K562 (cell line): Measurements from ENCODE around the gene ANGEL2. TPM values are rescaled to one million over a fixed set of nuclear protein-coding genes. Genes with fewer than 3 reads are reported as not detected.

Experiments used
- BCL6 ChIP-seq: fragments of 250-450 bp; sonication (Bioruptor Pico); IDR thresholded peaks from 2 replicates; pipeline ENCODE4 v1.4.0; 2020
- BRD9 ChIP-seq: fragments of 450-650 bp; IDR thresholded peaks from 2 replicates; pipeline ENCODE4 v1.6.1; 2018; ENCODE audit warnings: low read depth; ENCODE audit not compliant: partially characterized antibody
- CBFA2T3 ChIP-seq: fragments of 450-650 bp; IDR thresholded peaks from 2 replicates; pipeline ENCODE4 v1.6.1; 2017
- DIDO1 ChIP-seq: fragments of 450-650 bp; IDR thresholded peaks from 2 replicates; pipeline ENCODE4 v1.6.1; 2016; ENCODE audit warnings: low read depth, missing biosample characterization, missing genetic modification characterization
- FOXA3 ChIP-seq, 2 experiments: fragments of 450-650 bp in 1 of 2; sonication (generic) in 1 of 2; formaldehyde crosslinking; IDR thresholded peaks in 1 of 2; conservative IDR thresholded peaks in 1 of 2; 2 replicates each; pipeline versions ENCODE4 v1.4.0 to v1.8.0; 2020 to 2022; ENCODE audit warnings: mild to moderate bottlenecking in 2 of 2, missing genetic modification reagents in 1 of 2
- HCFC1 ChIP-seq: IDR thresholded peaks from 2 replicates; pipeline ENCODE4 v1.6.1; 2012; ENCODE audit warnings: low read depth, low read length, improper control_type of control experiment
- HEY1 ChIP-seq: fragments of 250-450 bp; sonication (Bioruptor Pico); IDR thresholded peaks from 2 replicates; pipeline ENCODE4 v1.5.0; 2020; ENCODE audit warnings: mild to moderate bottlenecking, moderate library complexity, borderline replicate concordance
- HLTF ChIP-seq: fragments of 450-650 bp; IDR thresholded peaks from 2 replicates; pipeline ENCODE4 v1.6.1; 2016
- JUND ChIP-seq, 2 experiments: IDR thresholded peaks; 2 replicates in 1 of 2; 3 replicates in 1 of 2; pipeline ENCODE4 v1.6.1; 2011; ENCODE audit warnings: borderline replicate concordance in 2 of 2, low read depth in 2 of 2, low read length in 2 of 2, improper control_type of control experiment in 1 of 2, missing biosample characterization in 1 of 2, missing genetic modification characterization in 1 of 2, missing genetic modification reagents in 1 of 2
- KDM1A ChIP-seq, 2 experiments: fragments of 450-650 bp; IDR thresholded peaks; 2 replicates each; pipeline ENCODE4 v1.6.1; 2016; ENCODE audit warnings: mild to moderate bottlenecking in 2 of 2
- NEUROD1 ChIP-seq: fragments of 150-350 bp; IDR thresholded peaks from 2 replicates; pipeline ENCODE4 v1.6.1; 2014; ENCODE audit warnings: borderline replicate concordance, low read length, low read depth; ENCODE audit not compliant: partially characterized antibody
- PHF8 ChIP-seq: fragments of 200-600 bp; sonication (generic); IDR thresholded peaks from 2 replicates; pipeline ENCODE4 v1.6.1; 2012; ENCODE audit warnings: mixed run types, mild to moderate bottlenecking, inconsistent platforms, low read length, moderate library complexity, borderline replicate concordance
- PHTF2 ChIP-seq: fragments of 250-450 bp; sonication (Bioruptor Pico); IDR thresholded peaks from 2 replicates; pipeline ENCODE4 v1.5.0; 2021; ENCODE audit warnings: mild to moderate bottlenecking
- POLR2B ChIP-seq: fragments of 450-650 bp; IDR thresholded peaks from 2 replicates; pipeline ENCODE4 v1.6.1; 2018; ENCODE audit warnings: low read depth; ENCODE audit not compliant: partially characterized antibody
- PREB ChIP-seq: sonication (generic); formaldehyde crosslinking; IDR thresholded peaks from 2 replicates; pipeline ENCODE4 v1.8.1; 2023; ENCODE audit warnings: mild to moderate bottlenecking, missing genetic modification reagents
- RUNX1 ChIP-seq: sonication (generic); IDR thresholded peaks from 2 replicates; pipeline ENCODE4 v1.6.1; 2016; ENCODE audit warnings: antibody characterized with exemption, low read depth
- SIN3A ChIP-seq, 2 experiments: fragments of 150-350 bp in 1 of 2; IDR thresholded peaks; 2 replicates each; pipeline ENCODE4 v1.6.1; 2011 to 2016; ENCODE audit warnings: borderline replicate concordance in 2 of 2, low read depth in 2 of 2, low read length in 2 of 2, mild to moderate bottlenecking in 2 of 2, moderate library complexity in 2 of 2; ENCODE audit not compliant: control insufficient read depth in 1 of 2
- SRSF1 ChIP-seq: fragments of 200-400 bp; formaldehyde crosslinking; IDR thresholded peaks from 2 replicates; pipeline ENCODE4 v1.6.1; 2017; ENCODE audit warnings: mild to moderate bottlenecking, low read depth, low read length, moderate library complexity
- ZNF263 ChIP-seq: sonication (generic); formaldehyde crosslinking; IDR thresholded peaks from 2 replicates; pipeline ENCODE4 v1.8.0; 2022; ENCODE audit warnings: mild to moderate bottlenecking, missing genetic modification reagents, borderline replicate concordance
- ZNF354B ChIP-seq: fragments of 250-450 bp; sonication (Bioruptor Pico); IDR thresholded peaks from 2 replicates; pipeline ENCODE4 v1.4.0; 2020
- ZNF780A ChIP-seq: fragments of 250-450 bp; sonication (Bioruptor Pico); IDR thresholded peaks from 2 replicates; pipeline ENCODE4 v1.5.0; 2021; ENCODE audit warnings: mild to moderate bottlenecking
- polyA plus RNA-seq, 8 experiments: library from polyadenylated mRNA; depleted of rRNA in 4 of 8; stranded (reverse) in 5 of 8; unstranded in 3 of 8; fragments of >200 nt; fragmentation: Nextera tagmentation in 2 of 8; fragmentation: Illumina TruSeq in 1 of 8; extraction: Ambion mirVana in 2 of 8; extraction: Trizol in 1 of 8; gene quantifications; 2 replicates each; pipeline versions ENCODE4 v1.2.1 to v1.2.3, GENCODE V29; 2011 to 2014; ENCODE audit warnings: inconsistent platforms in 1 of 8, missing spikeins in 1 of 8
- total RNA-seq, 7 experiments: library from RNA; depleted of rRNA in 6 of 7; stranded (reverse); fragments of >200 nt in 6 of 7; fragmentation: Illumina TruSeq in 2 of 7; extraction: Trizol in 2 of 7; gene quantifications; 2 replicates each; pipeline versions ENCODE4 v1.2.1 to v1.2.3, GENCODE V29; 2011 to 2021; ENCODE audit warnings: low replicate concordance in 1 of 7
- TF ChIP-seq, protein P1 (sequence below): sonication (generic); formaldehyde crosslinking; IDR thresholded peaks from 2 replicates; pipeline ENCODE4 v1.8.0; 2022; ENCODE audit warnings: mild to moderate bottlenecking, missing genetic modification reagents
- TF ChIP-seq, protein P2 (sequence below): sonication (generic); formaldehyde crosslinking; IDR thresholded peaks from 2 replicates; pipeline ENCODE4 v1.8.1; 2022; ENCODE audit warnings: missing genetic modification reagents

The ANGEL2 gene
- total and polyA plus RNA-seq, 9 of the 15 experiments (the other 6 are each of a cell fraction or from before 2014, with no cell fraction given): 6.8 to 34.6 (median 26.2) TPM

- TF ChIP-seq HCFC1 (peak; percentile 94), BCL6 (no peak), KDM1A (IDR thresholded peaks at IDR 0.05) (peak in 1 of 2 experiments; percentile 68; a peak in 3 of 4 replicates), ZNF354B (no peak), PREB (CRISPR knock-in tag) (no peak), DIDO1 (tag) (peak; percentile 68), PHF8 (peak; percentile 95), CBFA2T3 (no peak), POLR2B (peak; percentile 70), HLTF (no peak), PHTF2 (no peak), RUNX1 (peak; percentile 60; the same call in 1 of the 2 replicates), SIN3A (IDR thresholded peaks at IDR 0.05; ENCODE audit: borderline replicate concordance in 2 of 2, control insufficient read depth in 1 of 2, low read depth in 2 of 2, low read length in 2 of 2) (peak; percentile 13 to 87; a peak in 1 of 4 replicates), ZNF263 (CRISPR knock-in tag) (0 out of 2 replicates have a peak, but pooled peaks have one; percentile 16), ZNF780A (no peak), FOXA3 (CRISPR knock-in tag; conservative IDR thresholded peaks at IDR 0.05 in 1 of 2, IDR thresholded peaks at IDR 0.05 in 1 of 2) (peak in 1 of 2 experiments; percentile 69; a peak in 1 of 4 replicates), HEY1 (CRISPR knock-in tag) (no peak), BRD9 (peak; percentile 49), SRSF1 (peak; percentile 40; the same call in 1 of the 2 replicates), JUND (IDR thresholded peaks at IDR 0.05; ENCODE audit: borderline replicate concordance, low read depth, low read length) (peak; percentile 55; the same call in 1 of the 2 replicates), JUND (tag; IDR thresholded peaks at IDR 0.05; ENCODE audit: borderline replicate concordance, low read depth, low read length) (peak; percentile 18; the same call in 1 of the 3 replicates), NEUROD1 (peak; percentile 25)
- TF ChIP-seq, protein P1, sequence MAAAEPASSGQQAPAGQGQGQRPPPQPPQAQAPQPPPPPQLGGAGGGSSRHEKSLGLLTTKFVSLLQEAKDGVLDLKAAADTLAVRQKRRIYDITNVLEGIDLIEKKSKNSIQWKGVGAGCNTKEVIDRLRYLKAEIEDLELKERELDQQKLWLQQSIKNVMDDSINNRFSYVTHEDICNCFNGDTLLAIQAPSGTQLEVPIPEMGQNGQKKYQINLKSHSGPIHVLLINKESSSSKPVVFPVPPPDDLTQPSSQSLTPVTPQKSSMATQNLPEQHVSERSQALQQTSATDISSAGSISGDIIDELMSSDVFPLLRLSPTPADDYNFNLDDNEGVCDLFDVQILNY (CRISPR knock-in tag): no peak; the same call in 1 of the 2 replicates
- TF ChIP-seq, protein P2, sequence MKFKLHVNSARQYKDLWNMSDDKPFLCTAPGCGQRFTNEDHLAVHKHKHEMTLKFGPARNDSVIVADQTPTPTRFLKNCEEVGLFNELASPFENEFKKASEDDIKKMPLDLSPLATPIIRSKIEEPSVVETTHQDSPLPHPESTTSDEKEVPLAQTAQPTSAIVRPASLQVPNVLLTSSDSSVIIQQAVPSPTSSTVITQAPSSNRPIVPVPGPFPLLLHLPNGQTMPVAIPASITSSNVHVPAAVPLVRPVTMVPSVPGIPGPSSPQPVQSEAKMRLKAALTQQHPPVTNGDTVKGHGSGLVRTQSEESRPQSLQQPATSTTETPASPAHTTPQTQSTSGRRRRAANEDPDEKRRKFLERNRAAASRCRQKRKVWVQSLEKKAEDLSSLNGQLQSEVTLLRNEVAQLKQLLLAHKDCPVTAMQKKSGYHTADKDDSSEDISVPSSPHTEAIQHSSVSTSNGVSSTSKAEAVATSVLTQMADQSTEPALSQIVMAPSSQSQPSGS (CRISPR knock-in tag): no peak
Observed at GRCh38 chr1:213015099-213016050, at the start of gene ANGEL2 (continued).
